Activated CD4-positive, alpha-beta T cell treated with anti-CD3 and anti-CD28 coated beads, Interleukin-2, amount 50 U/mL, for 24 hours (primary cell): ENCODE measurements around the gene OR5H6.
"Not testable (repeated sequence)": the region's sequence is repeated elsewhere in the genome, so short reads cannot be mapped to it uniquely, and the experiment has no call there.

Experiments used
- DNase-seq, 2 donors: peaks; one replicate each; pipeline ENCODE4 v3.0.0-alpha.2; 2020; ENCODE audit warnings: low read depth in 1 of 2, low spot score in 1 of 2

Gene OR5H6

DNA sequence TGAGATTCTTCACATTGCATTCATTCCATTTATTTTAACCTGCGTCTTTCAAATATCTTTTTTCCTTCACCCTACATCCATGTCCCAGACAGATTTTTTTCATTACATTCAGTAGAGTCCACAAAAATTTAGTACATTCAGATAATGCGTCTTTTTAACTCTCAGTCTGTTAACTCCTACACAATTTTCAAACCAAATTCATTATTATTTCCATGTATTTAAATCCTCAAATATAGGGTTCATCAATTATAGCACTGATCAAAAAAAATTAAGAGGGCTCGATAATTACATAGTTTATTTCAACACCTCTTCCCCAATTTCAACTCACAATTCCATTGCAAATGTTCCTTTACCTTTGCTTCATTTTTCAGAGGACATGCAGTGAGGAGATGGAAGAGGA is at the start of gene OR5H6:
TSS of gene OR5H6 (plus strand) at position 301 of the 400 bp plus-strand sequence. CDS start at position 390, 89 bp downstream.
- no peak for DNase-seq

DNA sequence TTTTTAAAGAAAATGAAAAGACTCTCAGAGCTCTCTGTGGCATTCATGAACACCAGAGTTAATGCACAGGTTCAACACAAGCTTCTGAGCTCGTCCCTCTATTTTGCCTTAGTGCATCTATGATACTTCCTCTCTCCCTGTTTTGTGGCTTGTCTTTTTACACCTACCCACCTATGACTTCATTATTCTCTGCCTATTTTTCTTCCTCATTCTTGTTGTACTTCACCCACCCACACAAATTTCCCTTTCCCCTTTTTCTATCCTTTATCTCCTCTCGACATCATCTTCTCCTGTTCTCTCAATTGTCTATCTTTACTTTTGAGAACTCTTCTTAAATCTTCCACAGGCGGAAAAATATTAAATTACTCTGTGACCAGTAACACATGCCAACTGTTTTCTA is 49.0 kb upstream of the OR5H6 start:
- no peak for DNase-seq

DNA sequence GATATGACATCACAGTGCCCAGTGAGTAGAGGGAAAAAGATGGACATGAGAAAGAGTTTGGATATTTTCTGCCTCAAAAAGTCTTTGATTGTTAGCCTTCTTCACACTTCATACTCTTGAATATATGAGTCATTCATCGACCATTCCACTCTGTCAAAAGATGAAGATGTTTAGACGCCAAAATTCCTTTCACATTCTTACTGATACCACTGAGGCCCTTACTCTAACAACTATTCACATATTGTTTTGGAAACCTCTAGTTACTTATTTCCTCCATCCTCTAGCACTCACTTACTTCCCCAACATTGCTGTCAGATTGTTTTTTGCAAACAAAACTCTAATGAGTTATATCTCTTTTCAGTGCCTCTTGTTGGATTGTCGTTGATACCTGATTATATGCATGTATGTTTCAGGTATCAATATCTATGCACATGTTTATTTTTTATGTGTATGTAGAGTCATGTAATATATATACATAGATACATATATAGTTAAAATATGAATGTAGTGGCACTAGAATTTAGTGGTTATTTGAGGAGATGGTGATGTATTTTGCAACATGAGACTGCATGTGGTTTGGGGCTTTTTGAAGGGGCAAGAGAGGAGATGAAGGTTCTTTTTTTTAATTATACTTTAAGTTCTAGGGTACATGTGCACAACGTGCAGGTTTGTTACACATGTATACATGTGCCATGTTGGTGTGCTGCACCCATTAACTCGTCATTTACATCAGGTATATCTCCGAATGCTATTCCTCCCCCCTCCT is 40.0 kb upstream of the OR5H6 start:
- DNase-seq, result no peak

DNA sequence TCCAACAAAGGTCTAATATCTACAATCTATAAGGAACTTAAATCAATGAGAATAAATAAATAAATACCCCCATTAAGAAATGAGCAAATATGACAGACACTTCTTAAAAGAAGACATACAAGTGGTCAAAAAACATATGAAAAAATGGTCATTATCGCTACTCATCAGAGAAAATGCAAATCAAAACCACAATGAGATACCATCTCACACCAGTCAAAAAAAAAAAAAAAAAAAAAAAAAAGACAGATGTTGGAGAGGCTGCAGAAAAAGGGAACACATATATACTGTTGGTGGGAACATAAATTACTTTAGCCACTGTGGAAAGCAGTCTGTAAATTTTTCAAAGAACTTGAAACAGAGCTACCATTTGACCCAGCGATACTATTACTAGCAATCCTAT is 31.6 kb upstream of the OR5H6 start:
- no peak for DNase-seq

DNA sequence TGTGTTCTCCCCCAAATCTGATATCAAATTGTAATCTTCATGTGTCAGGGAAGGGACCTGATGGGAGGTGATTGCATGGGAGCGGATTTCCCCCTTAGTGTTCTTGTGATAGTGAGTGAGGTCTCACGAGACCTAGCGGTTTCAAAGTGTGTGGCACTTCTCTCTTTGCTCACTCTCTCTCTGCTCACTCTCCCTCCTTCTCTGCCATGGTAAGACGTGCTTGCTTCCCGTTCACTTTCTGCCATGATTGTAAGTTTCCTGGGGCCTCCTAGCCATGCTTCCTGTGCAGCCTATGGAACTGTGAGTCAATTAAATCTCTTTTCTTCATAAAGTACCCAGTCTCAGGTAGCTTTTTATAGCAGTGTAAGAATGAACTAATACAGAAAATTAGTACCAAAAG is 30.6 kb upstream of the OR5H6 start:
- DNase-seq, result no peak

GRCh38 chr3:98240131-98240530 is 23.9 kb upstream of the OR5H6 start:
- DNase-seq, result no peak

DNA sequence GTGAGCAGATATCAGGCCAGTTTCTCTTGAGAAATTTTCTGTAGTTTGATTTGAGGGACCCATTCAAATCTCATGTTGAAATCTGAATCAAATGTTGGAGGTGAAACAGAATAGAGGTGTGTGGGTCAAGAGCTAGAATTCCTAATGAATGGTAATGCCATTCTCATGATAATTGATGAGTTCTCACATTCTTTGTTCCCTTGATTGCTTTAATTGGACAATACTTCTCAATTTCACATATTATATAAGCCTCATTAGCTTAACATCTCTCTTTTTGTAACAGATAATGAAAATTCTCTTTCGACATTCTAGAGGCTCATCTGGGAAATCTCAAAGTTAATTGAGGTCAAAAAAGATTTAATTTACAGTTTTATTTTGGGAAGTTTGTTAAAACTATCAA is 21.9 kb upstream of the OR5H6 start:
- DNase-seq, result no peak

- DNase-seq, result no peak
These were observed 20.2 kb upstream of the OR5H6 start for GRCh38 chr3:98243843-98244242.

- DNase-seq, result no peak
These were observed 17.9 kb upstream of the OR5H6 start for GRCh38 chr3:98246142-98246541.

GRCh38 chr3:98256026-98256425 is 8.0 kb upstream of the OR5H6 start:
- DNase-seq, result not testable (repeated sequence)

- no peak for DNase-seq
These were observed 4.3 kb upstream of the OR5H6 start for GRCh38 chr3:98259707-98260106.

GRCh38 chr3:98262046-98262445 is 2.0 kb upstream of the OR5H6 start:
- DNase-seq, result no peak

DNA sequence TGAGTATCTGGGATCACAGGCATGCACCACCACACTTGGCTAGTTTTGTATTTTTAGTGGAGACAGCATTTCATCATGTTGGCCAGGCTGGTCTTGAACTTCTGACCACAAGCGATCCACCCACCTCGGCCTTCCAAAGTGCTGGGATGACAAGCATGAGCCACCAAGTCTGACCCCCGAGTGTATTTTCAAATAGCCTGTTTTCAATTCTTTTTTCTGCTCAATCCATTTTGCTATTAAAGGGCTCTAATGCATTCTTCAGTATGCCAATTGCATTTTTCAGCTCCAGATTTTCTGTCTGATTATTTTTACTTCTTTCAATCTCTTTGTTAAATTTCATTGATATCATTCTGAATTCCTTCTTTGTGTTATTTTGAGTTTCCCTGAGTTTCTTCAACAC is 5.8 kb downstream of the OR5H6 start:
- DNase-seq, result no peak

GRCh38 chr3:98272126-98272525 is 8.1 kb downstream of the OR5H6 start:
- DNase-seq, result no peak

GRCh38 chr3:98274914-98275313 is 10.9 kb downstream of the OR5H6 start:
- no peak for DNase-seq

DNA sequence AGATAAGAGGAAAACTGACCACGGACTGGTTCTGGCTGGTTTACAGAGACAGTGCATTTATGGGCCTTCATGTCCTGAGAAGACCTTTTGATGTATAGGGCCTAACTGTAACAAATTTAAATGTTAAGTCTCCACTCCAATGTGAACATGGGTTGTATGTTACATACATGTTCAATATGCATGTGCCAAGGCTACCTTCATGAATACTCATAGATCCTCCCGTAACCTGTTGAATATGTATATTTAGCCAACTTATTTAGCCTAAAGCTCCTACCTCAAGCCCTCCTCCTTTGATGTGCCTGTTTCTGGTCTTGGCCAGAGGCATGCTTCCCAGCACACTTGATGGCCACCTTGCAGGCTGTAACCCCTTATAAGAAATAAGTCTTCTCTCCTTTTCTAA is 18.2 kb downstream of the OR5H6 start, which contains the start of gene OR5H2:
TSS of gene OR5H2 (plus strand) at position 301 of the 400 bp plus-strand sequence. CDS start 398 bp downstream, outside the sequence.
- DNase-seq, result no peak

GRCh38 chr3:98290916-98291315 is 26.9 kb downstream of the OR5H6 start:
- no peak for DNase-seq

DNA sequence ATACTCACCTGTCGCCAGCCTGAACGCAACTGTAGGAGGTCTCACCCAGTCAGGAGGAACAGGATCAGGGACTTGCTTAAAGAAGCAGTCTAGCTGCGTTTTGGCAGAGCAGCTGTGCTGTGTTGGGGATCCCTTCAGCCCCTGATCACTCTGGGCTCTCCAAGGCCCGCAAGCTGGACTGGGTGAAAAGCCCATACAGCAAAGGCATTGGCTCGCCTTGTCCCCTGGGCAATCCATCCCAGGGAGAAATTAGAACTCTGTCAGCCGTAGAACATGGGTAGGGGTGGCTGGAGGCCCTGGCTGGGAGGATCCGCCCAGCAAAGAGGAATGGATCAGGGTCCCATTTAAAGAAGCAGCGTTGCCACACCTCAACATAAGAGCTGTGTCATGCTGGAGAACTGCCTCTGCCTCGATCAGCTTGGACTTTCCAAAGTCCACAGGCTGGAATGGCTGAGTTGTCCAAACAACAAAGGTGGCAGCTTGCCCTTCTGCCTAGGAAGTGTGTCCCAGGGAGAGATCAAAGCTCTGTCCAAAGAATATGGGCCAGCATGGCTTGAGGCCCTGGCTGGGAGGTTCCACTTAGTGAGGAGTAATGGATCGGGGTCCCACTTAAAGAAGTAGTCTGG is 27.4 kb downstream of the OR5H6 start:
- no peak for DNase-seq
